AG04449 (cell line): ENCODE results near the gene NPAS3.

Source experiments
- CTCF ChIA-PET: fragments of 350-600 bp; formaldehyde crosslinking; extraction: SDS; loops from one replicate; lab custom pipeline; 2021; ENCODE audit warnings: antibody characterized with exemption; lab: Yijun Ruan, JAX
- POLR2A ChIA-PET: fragments of 400-600, 350-600 bp; formaldehyde crosslinking; extraction: SDS; loops from one replicate; lab custom pipeline; 2020; ENCODE audit warnings: antibody characterized with exemption, inconsistent platforms; lab: Yijun Ruan, JAX
- DNase-seq: peaks from one replicate; pipeline ENCODE4 v3.0.0-alpha.2; 2010; ENCODE audit warnings: low read depth, low spot score
- H3K4me3 ChIP-seq: 2 replicates; pipeline ENCODE4 v1.5.1; 2011; ENCODE audit warnings: low read depth, mild to moderate bottlenecking, control low read depth, low read length
- CTCF ChIP-seq: IDR thresholded peaks from one replicate; pipeline ENCODE4 v1.5.1; 2011; ENCODE audit warnings: mild to moderate bottlenecking, moderate library complexity, low read length, control low read depth, inconsistent platforms; ENCODE audit not compliant: insufficient read depth; ENCODE audit errors: missing control alignments

Gene NPAS3

DNA sequence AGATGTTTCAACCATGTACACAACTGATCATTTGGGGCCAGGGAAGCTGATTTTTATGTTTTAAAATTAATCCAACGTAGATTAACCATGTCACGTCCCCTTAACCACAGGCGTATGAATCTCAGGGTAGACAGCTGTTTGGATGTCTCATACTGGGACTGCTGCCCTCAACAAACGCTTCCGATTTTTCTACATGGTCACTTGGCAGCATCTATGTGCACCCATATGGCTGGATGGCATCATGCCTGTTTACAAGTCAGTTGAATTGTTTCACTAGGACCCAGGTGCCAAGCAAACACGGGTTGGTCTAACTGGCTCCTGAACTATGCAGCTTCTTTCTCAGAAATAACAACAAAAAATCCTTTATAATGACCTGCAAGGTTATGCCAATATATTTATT, 393.8 kb downstream of the NPAS3 start:
- ChIA-PET CTCF (no interaction called here), POLR2A (no interaction called here)
- H3K4me3 ChIP-seq = no peak overlapping the region
- TF ChIP-seq CTCF = no peak
- no peak for DNase-seq

GRCh38 chr14:33335366-33335765, 396.7 kb downstream of the NPAS3 start:
- H3K4me3 ChIP-seq = no peak overlapping the region
- ChIA-PET CTCF (no interaction called here), POLR2A (no interaction called here)
- no peak for DNase-seq
- no peak for TF ChIP-seq CTCF

GRCh38 chr14:33342299-33342974, 403.8 kb downstream of the NPAS3 start:
- DNase-seq = no peak
- POLR2A ChIA-PET = no interaction called here
- CTCF ChIA-PET = no interaction called here
- H3K4me3 ChIP-seq = no peak overlapping the region
- no peak for TF ChIP-seq CTCF

DNA sequence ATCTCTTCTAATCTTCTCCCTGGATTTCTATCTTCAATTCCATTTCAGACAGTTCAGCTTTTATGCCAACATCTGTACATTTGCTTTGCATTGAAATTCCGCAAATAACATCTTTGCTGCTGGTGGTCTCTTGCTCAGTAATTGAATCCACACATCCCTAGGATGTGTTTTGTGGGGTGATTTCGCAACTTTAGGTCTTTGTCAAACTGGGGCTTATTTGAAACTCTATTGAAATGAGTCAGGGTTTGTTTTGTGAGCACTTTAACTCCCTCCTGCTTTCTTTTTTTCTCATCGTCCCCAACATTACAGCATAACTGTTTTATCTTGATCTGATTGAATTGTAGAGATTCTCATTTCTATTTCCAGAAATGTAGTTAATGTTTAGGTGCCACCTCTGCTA, 404.3 kb downstream of the NPAS3 start:
- ChIA-PET CTCF (no interaction called here), POLR2A (no interaction called here)
- no peak for TF ChIP-seq CTCF
- no peak for DNase-seq
- no peak overlapping the region for H3K4me3 ChIP-seq

- POLR2A ChIA-PET = no interaction called here
- CTCF ChIA-PET = no interaction called here
- H3K4me3 ChIP-seq = no peak overlapping the region
- no peak for DNase-seq
- no peak for TF ChIP-seq CTCF
Measured at GRCh38 chr14:33347796-33348195, 409.1 kb downstream of the NPAS3 start.

DNA sequence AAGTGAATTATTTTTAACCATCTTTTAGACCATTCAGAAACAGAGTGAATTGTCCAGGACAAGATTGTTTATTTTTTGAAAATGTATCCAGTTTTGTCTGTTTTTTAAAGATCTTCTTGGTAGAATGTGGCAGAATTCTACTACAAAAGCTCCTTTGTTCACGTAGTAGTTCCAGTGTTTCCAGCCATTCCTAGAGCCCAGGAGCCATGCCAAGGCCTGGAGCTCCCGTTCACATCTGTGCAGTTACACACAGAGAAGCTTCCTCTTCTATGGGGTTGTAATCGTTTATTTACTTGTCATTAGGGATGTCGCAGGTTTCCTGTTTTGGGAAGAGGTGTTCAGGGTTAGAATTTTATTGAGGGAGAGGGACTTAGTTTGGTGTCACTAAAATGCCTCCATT, 409.8 kb downstream of the NPAS3 start:
- no peak for TF ChIP-seq CTCF
- DNase-seq = no peak
- ChIA-PET POLR2A (no interaction called here), CTCF (no interaction called here)
- no peak overlapping the region for H3K4me3 ChIP-seq
